Hepatocyte (in vitro differentiated cells): ENCODE measurements around the gene DNAJA3.

Experiments used
- CTCF ChIP-seq: fragments of 200-600 bp; sonication (generic); IDR thresholded peaks from 2 replicates; pipeline ENCODE4 v1.5.1; 2016; ENCODE audit warnings: antibody characterized with exemption, mild to moderate bottlenecking; ENCODE audit not compliant: poor library complexity
- EZH2 ChIP-seq: fragments of 200-600 bp; sonication (generic); IDR thresholded peaks from 2 replicates; pipeline ENCODE4 v1.6.1; 2016; ENCODE audit warnings: antibody characterized with exemption, mild to moderate bottlenecking, borderline replicate concordance

- TF ChIP-seq EZH2 (no peak), CTCF (no peak)
Measured at GRCh38 chr16:4389051-4389955, 36.4 kb upstream of the DNAJA3 start.
